NCI-H2196 (cell line): ENCODE results near the gene HS6ST1.

Source experiments
- DNase-seq: peaks from one replicate; lab custom pipeline; 2025; ENCODE audit not compliant: unreplicated experiment; lab: John Stamatoyannopoulos, UW

Gene HS6ST1

GRCh38 chr2:128348701-128349100 lies 30.0 kb upstream of the HS6ST1 start:
- no peak for DNase-seq

- peak; percentile 24 for DNase-seq
These were observed 29.3 kb upstream of the HS6ST1 start for GRCh38 chr2:128347701-128348539.

DNA sequence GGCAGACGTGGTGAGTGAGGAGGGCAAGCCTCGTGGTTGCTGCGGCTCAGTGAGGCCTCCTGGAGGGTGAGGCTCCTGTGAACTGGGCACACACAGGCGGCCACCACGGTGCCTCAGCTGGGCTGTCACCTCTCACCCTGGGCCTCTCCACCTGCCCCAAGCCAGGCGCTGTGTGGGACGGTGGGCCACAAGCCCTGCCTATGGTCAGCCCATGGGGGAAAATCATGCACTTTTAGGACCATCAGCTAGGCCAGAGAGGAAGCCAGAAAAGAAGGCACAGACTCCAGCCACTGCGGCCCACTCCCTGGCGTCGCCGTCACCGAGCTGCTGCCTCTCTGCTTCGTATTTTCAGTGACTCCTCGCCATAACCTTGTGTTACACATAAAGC lies 28.5 kb upstream of the HS6ST1 start:
- DNase-seq = no peak

DNA sequence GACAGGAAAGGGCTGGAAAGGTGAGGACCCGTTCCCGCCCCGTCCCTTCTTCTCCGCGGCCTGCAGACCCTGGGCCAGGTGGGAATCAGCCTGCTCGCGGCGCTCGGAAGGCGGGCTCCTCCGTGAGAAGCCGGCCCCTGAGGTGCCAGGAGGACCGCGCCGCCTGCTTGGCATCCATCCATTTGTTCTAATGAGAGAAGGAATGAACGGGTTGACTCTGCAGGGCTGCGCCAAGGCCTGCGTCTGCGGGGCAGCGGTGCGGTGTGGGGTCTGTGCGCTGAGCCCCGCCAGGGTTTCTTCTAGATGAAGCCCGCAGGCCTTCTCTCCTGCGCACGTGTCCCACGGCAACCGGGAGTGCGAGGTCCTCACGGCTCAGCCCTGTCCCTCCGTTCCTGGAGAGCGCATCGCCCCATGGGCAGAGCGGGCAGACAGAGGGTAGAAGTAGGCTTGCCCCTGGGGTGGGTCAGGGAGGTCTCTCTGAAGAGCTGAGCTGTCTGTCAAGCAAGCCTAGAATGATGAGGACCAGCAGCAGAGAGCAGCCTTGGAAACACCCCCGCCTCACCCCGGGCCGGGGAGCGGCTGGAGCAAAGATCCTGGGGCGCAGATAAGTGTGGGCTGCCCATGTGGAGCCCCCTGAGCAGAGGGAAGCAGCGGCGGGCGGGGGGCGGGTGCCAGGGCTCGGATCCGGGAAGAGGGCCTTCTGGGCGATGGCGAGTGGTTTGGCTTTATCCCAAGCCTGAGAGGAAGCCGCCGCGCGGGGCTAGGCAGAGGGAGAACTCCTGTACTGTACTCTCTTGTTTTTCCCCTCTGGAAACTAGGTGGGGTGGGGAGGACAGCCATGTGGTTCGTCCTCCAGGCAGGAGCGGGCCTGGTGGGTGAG lies 27.9 kb upstream of the HS6ST1 start:
- no peak for DNase-seq

- no peak for DNase-seq
These were observed 26.9 kb upstream of the HS6ST1 start for GRCh38 chr2:128345436-128346165.

GRCh38 chr2:128344101-128344500 lies 25.4 kb upstream of the HS6ST1 start:
- no peak for DNase-seq

GRCh38 chr2:128343459-128343858 lies 24.8 kb upstream of the HS6ST1 start:
- no peak for DNase-seq

DNA sequence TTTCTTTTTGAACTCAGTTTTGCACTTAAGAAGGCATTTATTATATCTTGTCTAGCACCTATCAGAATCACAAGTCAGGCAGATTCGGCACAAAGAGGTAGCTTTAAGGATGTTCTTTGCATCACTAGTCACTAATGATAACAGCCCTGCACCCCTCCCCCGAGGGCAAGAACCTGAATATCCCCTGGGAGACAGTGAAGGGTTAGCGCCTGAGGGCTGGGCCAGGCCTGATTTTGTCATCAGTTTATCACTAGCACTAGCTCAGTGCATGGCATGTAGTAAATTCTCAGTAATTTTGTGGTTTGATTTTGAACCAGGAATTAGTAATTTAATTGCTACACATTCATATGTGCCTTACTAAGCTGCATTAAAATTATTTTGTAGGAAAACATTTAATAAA lies 23.9 kb upstream of the HS6ST1 start:
- DNase-seq = no peak

- DNase-seq = no peak
These were observed 23.0 kb upstream of the HS6ST1 start for GRCh38 chr2:128341621-128342020.

DNA sequence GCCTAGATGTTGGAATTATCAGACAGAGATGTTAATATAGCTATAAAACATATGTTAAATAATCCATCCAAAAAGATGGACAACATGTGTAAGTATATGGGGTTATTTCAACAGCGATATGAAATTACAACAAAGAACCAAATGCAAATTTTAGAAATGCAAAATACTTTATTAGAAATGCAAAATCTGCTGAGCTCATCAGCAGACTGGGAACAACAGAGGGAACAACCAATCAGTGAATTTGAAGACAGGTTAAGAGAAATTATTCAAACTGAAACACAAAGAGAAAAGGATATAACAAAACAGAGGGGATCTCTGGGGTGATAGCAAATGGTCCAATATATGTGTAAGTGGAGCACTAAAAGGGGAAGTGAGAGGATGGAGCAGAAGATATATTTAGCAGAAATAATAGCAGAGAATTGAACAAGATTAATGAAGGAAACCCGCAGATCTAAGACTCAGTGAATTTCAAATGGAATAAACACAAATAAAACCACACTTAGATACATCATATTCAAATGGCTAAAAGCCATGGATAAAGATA lies 13.5 kb upstream of the HS6ST1 start:
- DNase-seq = no peak

- no peak for DNase-seq
These were observed 11.9 kb upstream of the HS6ST1 start for GRCh38 chr2:128330583-128330982.

- DNase-seq = no peak
These were observed 10.9 kb upstream of the HS6ST1 start for GRCh38 chr2:128329607-128330006.

- no peak for DNase-seq
These were observed 8.7 kb upstream of the HS6ST1 start for GRCh38 chr2:128327180-128327964.

- no peak for DNase-seq
These were observed 7.7 kb upstream of the HS6ST1 start for GRCh38 chr2:128326346-128326745.

GRCh38 chr2:128325611-128326181 lies 7.0 kb upstream of the HS6ST1 start:
- no peak for DNase-seq

- DNase-seq = no peak
These were observed 6.3 kb upstream of the HS6ST1 start for GRCh38 chr2:128324897-128325410.

DNA sequence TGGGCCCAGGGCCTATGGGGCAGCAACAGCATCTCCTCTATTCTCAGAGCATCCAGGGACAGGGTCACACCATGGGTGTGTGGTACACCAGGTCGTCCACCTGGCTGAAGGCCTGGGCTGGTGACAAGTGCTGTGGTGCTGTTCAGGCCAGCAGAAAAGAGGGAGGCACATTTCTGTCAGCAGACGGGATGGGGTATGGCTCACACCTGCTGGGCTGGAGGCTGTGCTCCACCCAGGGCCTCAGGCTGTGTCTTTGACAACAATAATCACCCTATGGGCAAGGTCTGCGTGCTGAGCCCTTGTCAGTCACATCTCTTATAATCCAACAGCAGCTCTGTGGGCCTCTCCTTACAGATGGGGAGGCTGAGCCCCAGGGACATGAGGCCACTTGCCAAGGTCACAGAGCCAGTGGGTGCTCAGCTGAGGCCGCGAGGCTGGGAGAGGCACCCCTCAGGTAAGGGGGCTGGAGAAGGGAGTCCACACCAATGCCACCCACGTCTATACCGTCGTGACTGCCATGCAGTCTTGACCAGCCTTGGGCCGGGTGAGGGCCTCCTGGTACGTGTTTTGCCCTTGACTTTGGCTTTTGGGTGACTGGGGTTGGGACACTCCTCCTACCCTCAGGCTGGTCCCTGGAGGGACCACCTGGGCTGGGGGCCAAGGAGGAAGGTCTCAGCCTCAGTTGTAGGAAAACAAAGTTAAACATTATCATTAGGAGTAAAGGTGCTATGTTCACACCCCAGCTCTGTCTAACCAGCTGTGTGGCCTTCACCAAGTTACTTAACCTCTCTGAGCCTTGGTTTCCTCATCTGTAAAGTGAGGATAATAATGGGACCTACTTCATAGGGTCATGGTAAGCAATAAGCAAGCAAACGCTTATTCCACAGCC lies 5.6 kb upstream of the HS6ST1 start:
- no peak for DNase-seq

GRCh38 chr2:128323555-128323931 lies 4.9 kb upstream of the HS6ST1 start:
- no peak for DNase-seq
